RPMI7951 (cell line): ENCODE data around the gene SUSD1. TPM values are rescaled to one million over a fixed set of nuclear protein-coding genes. Genes with fewer than 3 reads are reported as not detected.
A peak's percentile ranks its signal among the peaks of the same experiment; 100 is the strongest.
"Not testable (repeated sequence)": the region's sequence is repeated elsewhere in the genome, so short reads cannot be mapped to it uniquely, and the experiment has no call there.

Experiments used
- DNase-seq: peaks from one replicate; pipeline ENCODE4 v3.0.0-alpha.2; 2012; ENCODE audit warnings: low read depth
- total RNA-seq: library from RNA; depleted of rRNA; stranded (reverse); fragments of >200 nt; shearing (Covaris generic); gene quantifications from 2 replicates; pipeline ENCODE4 v1.2.3, GENCODE V29; 2014

SUSD1 gene
- total RNA-seq, 1 experiment from 2014 or later: 3.4 TPM

- no peak for DNase-seq
These were observed 1.4 kb downstream of the SUSD1 start for GRCh38 chr9:112173489-112174221.

- DNase-seq: no peak
These were observed 4.1 kb downstream of the SUSD1 start for GRCh38 chr9:112170968-112171367.

- no peak for DNase-seq
These were observed 4.9 kb downstream of the SUSD1 start for GRCh38 chr9:112170235-112170634.

GRCh38 chr9:112169368-112169767 is 5.7 kb downstream of the SUSD1 start:
- DNase-seq: no peak

GRCh38 chr9:112168197-112168596 is 6.9 kb downstream of the SUSD1 start:
- no peak for DNase-seq

- DNase-seq: peak; percentile 78
These were observed 8.6 kb downstream of the SUSD1 start for GRCh38 chr9:112166176-112167140.

- DNase-seq: no peak
These were observed 12.3 kb downstream of the SUSD1 start for GRCh38 chr9:112162621-112163413.

GRCh38 chr9:112159781-112160180 is 15.3 kb downstream of the SUSD1 start:
- DNase-seq: no peak

- DNase-seq: no peak
These were observed 16.3 kb downstream of the SUSD1 start for GRCh38 chr9:112158656-112159367.

- DNase-seq: no peak
These were observed 17.1 kb downstream of the SUSD1 start for GRCh38 chr9:112157961-112158360.

- DNase-seq: no peak
These were observed 18.0 kb downstream of the SUSD1 start for GRCh38 chr9:112157087-112157486.

- DNase-seq: no peak
These were observed 25.9 kb downstream of the SUSD1 start for GRCh38 chr9:112149211-112149610.

GRCh38 chr9:112145886-112146285 is 29.2 kb downstream of the SUSD1 start:
- DNase-seq: no peak

GRCh38 chr9:112144807-112145206 is 30.3 kb downstream of the SUSD1 start:
- DNase-seq: no peak

GRCh38 chr9:112142420-112142819 is 32.7 kb downstream of the SUSD1 start:
- DNase-seq: no peak

- no peak for DNase-seq
These were observed 34.2 kb downstream of the SUSD1 start for GRCh38 chr9:112140936-112141335.

GRCh38 chr9:112137066-112137465 is 38.0 kb downstream of the SUSD1 start:
- no peak for DNase-seq

GRCh38 chr9:112135706-112136105 is 39.4 kb downstream of the SUSD1 start:
- no peak for DNase-seq

GRCh38 chr9:112133806-112134205 is 41.3 kb downstream of the SUSD1 start:
- DNase-seq: not testable (repeated sequence)

- no peak for DNase-seq
These were observed 42.7 kb downstream of the SUSD1 start for GRCh38 chr9:112132356-112132755.

GRCh38 chr9:112130997-112131396 is 44.1 kb downstream of the SUSD1 start:
- no peak for DNase-seq
